ENCODE measurements around the gene POLR2L. TPM values are rescaled to one million over a fixed set of nuclear protein-coding genes. Genes with fewer than 3 reads are reported as not detected.

POLR2L gene
- total RNA-seq, 4 donors from 2014 or later, result 71.7 to 140 (median 110) TPM

DNA sequence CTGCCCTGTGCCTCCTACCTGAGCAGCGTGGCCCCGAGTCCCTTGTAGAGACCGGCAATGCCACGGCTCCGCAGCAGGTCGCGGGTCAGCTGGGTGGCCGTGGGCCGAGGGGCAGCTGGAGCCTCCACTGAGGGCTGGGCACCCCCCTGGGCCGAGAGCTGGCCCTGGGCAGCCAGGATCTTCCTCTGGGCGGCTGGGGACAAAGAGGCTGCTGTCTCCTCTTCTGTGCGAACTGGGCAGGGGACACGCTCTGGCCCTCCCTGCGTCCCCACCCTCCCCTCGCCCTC, 49.9 kb downstream of the POLR2L start:
- no peak for DNase-seq (ENCODE audit: low spot score in 2 of 2)
- H3K27me3 ChIP-seq, result peaks cover 0 to 33% of the 10 kb centered on the region in 2 donors
- H3K4me1 ChIP-seq, result peaks cover 0 to 39% (median 18%) of the 10 kb centered on the region in 4 donors
- no peak for TF ChIP-seq EP300 (IDR thresholded peaks at IDR 0.05)
- no peak for TF ChIP-seq POLR2A (IDR thresholded peaks at IDR 0.05)
- TF ChIP-seq, protein P1, sequence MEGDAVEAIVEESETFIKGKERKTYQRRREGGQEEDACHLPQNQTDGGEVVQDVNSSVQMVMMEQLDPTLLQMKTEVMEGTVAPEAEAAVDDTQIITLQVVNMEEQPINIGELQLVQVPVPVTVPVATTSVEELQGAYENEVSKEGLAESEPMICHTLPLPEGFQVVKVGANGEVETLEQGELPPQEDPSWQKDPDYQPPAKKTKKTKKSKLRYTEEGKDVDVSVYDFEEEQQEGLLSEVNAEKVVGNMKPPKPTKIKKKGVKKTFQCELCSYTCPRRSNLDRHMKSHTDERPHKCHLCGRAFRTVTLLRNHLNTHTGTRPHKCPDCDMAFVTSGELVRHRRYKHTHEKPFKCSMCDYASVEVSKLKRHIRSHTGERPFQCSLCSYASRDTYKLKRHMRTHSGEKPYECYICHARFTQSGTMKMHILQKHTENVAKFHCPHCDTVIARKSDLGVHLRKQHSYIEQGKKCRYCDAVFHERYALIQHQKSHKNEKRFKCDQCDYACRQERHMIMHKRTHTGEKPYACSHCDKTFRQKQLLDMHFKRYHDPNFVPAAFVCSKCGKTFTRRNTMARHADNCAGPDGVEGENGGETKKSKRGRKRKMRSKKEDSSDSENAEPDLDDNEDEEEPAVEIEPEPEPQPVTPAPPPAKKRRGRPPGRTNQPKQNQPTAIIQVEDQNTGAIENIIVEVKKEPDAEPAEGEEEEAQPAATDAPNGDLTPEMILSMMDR (IDR thresholded peaks at IDR 0.05), result no peak
- 64 to 66% methylated on average over 8 to 9 of the region's 15 CpGs for WGBS, 2 donors
- H3K36me3 ChIP-seq, result peaks cover 0 to 41% (median 0%) of the 10 kb centered on the region in 3 donors
- H3K4me3 ChIP-seq, result no peak overlapping the region
- no peaks in the 10 kb centered on the region for H3K9me3 ChIP-seq
- H3K27ac ChIP-seq, result no peak overlapping the region

DNA sequence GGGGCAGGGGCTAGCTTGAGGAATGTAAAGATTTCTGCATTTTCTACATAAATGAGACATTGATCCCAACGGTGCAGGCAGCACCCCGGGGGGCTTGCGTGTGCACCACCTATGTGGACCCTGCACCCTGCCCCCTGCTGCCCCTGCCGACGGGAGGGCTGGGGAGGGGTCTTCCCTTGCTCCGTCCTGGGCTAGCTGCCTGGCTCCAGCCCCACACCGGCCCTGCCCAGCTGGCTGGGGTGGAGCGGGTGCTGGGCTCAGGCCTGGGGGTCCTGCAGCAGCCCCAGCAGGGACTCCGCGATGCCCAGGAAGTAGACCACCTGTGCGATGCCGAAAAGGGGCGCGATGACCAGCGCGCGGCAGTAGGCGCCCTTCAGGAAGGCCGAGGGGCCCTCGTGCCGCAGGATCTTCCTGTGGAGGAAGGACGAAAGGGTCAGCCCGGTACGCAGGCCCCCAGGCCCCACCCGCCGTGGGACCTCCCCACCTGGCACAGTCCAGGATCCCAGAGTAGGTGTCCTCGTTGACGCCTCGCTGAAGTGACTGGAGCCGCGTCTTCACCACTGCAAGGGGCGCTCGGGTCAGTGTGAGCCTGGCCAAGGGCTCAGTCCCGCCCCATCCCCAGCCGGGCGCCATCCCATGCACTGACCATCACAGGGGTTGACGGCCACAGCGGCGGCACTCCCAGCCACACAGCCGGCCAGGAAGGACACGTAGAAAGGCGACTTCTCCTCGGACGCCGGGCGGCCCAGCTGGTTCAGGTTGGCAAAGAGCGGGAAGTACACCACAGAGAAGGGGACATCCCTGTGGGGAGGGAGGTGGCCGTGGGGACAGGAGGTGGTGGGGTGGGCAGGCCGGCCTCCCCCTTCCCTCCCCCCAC, 50.4 kb downstream of the POLR2L start:
- peaks cover 0 to 35% (median 17%) of the 10 kb centered on the region in 4 donors for H3K4me1 ChIP-seq
- DNase-seq (ENCODE audit: low spot score in 2 of 2), result no peak
- no peak overlapping the region for H3K4me3 ChIP-seq
- no peak overlapping the region for H3K27ac ChIP-seq
- peaks cover 0 to 46% (median 0%) of the 10 kb centered on the region in 3 donors for H3K36me3 ChIP-seq
- H3K27me3 ChIP-seq, result peaks cover 0 to 33% of the 10 kb centered on the region in 2 donors
- H3K9me3 ChIP-seq, result no peaks in the 10 kb centered on the region
- TF ChIP-seq EP300 (IDR thresholded peaks at IDR 0.05), result no peak
- TF ChIP-seq, protein P1 (IDR thresholded peaks at IDR 0.05), result no peak
- no peak for TF ChIP-seq POLR2A (IDR thresholded peaks at IDR 0.05)
- 90 to 94% methylated on average over 40 to 47 of the region's 49 CpGs for WGBS, 2 donors

DNA sequence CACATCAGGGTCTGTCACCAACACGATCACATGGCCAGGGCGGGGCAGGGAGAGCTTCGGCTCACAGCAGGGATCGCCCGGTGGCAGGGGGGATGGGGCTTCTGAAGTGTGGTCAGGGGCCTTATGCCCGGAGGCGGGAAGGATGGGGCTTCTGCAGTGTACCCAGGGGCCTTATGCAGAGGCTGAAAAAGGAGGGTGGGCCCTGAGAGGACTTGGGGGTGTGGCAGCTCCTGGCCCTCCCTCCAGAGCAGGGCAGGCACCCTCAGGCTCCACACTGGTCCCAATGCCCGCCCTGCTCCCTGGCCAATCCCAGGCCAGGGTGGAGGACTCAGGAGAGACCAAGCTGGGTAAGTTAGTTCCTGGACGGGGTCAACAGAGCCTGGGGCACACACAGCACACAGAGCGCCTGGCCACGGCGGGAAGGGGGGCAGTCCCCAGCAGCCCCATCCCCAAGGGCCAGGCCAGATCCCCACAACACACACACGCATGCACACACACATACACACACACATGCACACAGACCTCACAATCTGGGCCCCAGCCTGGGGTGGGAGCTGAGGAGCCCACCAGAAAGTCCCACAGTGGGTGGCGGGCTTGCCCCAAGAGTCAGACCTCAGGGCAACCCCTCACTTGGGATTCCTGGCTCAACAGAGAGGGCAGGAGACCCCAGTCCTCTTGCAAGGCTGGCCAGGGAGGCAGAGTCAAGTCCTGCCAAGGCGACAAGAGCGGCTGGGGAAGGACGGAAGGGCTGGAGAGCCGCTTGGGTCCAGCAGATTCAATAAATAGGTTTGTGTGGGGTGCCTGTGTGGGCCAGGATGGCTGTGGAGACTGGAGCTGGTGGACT, 51.4 kb downstream of the POLR2L start:
- TF ChIP-seq, protein P1 (IDR thresholded peaks at IDR 0.05), result no peak
- TF ChIP-seq POLR2A (IDR thresholded peaks at IDR 0.05) (no peak), EP300 (IDR thresholded peaks at IDR 0.05) (no peak)
- WGBS, 2 donors, result 58 to 71% methylated on average over 16 to 18 of the region's 18 CpGs
- H3K27me3 ChIP-seq, result peaks cover 0 to 33% of the 10 kb centered on the region in 2 donors
- H3K4me3 ChIP-seq, result no peak overlapping the region
- H3K27ac ChIP-seq, result no peak overlapping the region
- H3K4me1 ChIP-seq, result peaks cover 0 to 27% (median 10%) of the 10 kb centered on the region in 4 donors
- DNase-seq (ENCODE audit: low spot score in 2 of 2), result no peak
- H3K36me3 ChIP-seq, result peaks cover 0 to 56% (median 0%) of the 10 kb centered on the region in 3 donors
- no peaks in the 10 kb centered on the region for H3K9me3 ChIP-seq

DNA sequence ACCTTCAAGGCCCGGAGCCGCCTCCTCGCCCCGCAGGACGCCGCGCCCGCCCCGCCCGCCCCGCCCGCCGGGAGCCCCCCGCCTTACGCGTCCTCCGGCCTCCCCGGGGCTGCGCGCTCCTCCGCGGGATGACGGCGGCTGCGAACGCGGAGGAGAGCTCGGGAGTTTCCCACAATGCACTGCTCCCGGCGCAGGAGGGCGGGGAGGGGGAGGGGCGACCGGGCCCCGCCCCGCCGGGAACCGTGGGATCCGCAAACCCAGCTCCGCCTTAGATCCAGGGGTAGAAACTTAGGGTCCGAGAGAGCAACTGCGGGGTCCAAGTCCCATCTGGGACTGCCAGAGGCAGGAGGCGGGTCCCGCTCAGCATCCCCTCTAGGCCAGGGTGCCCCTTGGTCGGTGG, 52.4 kb downstream of the POLR2L start, which contains the start of gene CEND1:
CEND1 (minus strand) TSS at position 148 of the 400 bp plus-strand sequence. CDS start 1,514 bp downstream, outside the sequence.
- TF ChIP-seq POLR2A (IDR thresholded peaks at IDR 0.05) (no peak), EP300 (IDR thresholded peaks at IDR 0.05) (no peak)
- TF ChIP-seq, protein P1 (IDR thresholded peaks at IDR 0.05), result no peak
- no peak for DNase-seq (ENCODE audit: low spot score in 2 of 2)
- Histone ChIP-seq H3K36me3 (peaks cover 0 to 66% (median 0%) of the 10 kb centered on the region in 3 donors), H3K27me3 (peaks cover 0 to 33% of the 10 kb centered on the region in 2 donors), H3K9me3 (no peaks in the 10 kb centered on the region), H3K27ac (no peak within 1 kb of the TSS), H3K4me1 (peaks cover 0 to 17% (median under 1%) of the 10 kb centered on the region in 4 donors), H3K4me3 (no peak within 1 kb of the TSS)
- WGBS, 2 donors, result 0 to 9% methylated on average over 1 to 19 of the region's 44 CpGs

Small RNA genes lying within 50 kb of the gene (small RNA-seq; reads per million reads assigned to genes)
- not detected for gene SNORA52

Other genes starting within 250 kb of the POLR2L start
- gene IRF7, start 226.6 kb downstream of the POLR2L start, total RNA-seq, result 10 to 100 TPM in 3 of 4 donors, 1 to 10 TPM in 1; 9.0 to 37.7 (median 27.5) TPM
- gene CDHR5, start 217.6 kb downstream of the POLR2L start, total RNA-seq, result not detected
- not detected for gene SCT, start 215.3 kb downstream of the POLR2L start, total RNA-seq
- 1 to 10 TPM in 1 of 4 donors, under 1 TPM in 2, not detected in 1; 0.84 to 2.5 (median 0.90) TPM for gene DRD4, start 205.3 kb downstream of the POLR2L start, total RNA-seq
- gene DEAF1, start 147.3 kb downstream of the POLR2L start, total RNA-seq, result 10 to 100 TPM; 31.6 to 54.3 (median 41.2) TPM
- gene TMEM80, start 146.7 kb downstream of the POLR2L start, total RNA-seq, result 10 to 100 TPM; 15.3 to 43.9 (median 38.1) TPM
- gene EPS8L2, start 136.3 kb downstream of the POLR2L start, total RNA-seq, result 10 to 100 TPM; 29.1 to 48.0 (median 32.7) TPM
- gene TALDO1, start 95.1 kb downstream of the POLR2L start, total RNA-seq, result 100 to 1,000 TPM; 203 to 323 (median 241) TPM
- 10 to 100 TPM; 22.1 to 41.4 (median 27.3) TPM for gene GATD1, start 65.0 kb downstream of the POLR2L start, total RNA-seq
- gene CEND1, start 52.4 kb downstream of the POLR2L start, total RNA-seq, result not detected
- 10 to 100 TPM in 2 of 4 donors, 1 to 10 TPM in 2; 8.0 to 17.5 (median 10.0) TPM for gene SLC25A22, start 44.2 kb downstream of the POLR2L start, total RNA-seq
- 10 to 100 TPM; 32.2 to 67.5 (median 35.9) TPM for gene PIDD1, start 37.3 kb downstream of the POLR2L start, total RNA-seq
- 100 to 1,000 TPM; 404 to 765 (median 584) TPM for gene RPLP2, start 32.6 kb downstream of the POLR2L start, total RNA-seq
- 100 to 1,000 TPM; 136 to 314 (median 187) TPM for gene PNPLA2, start 23.6 kb downstream of the POLR2L start, total RNA-seq
- gene CRACR2B, start 14.6 kb downstream of the POLR2L start, total RNA-seq, result 10 to 100 TPM in 3 of 4 donors, 1 to 10 TPM in 1; 7.1 to 19.7 (median 16.8) TPM
- gene CD151, start 9.6 kb downstream of the POLR2L start, total RNA-seq, result 100 to 1,000 TPM; 264 to 309 (median 281) TPM
- 100 to 1,000 TPM; 139 to 256 (median 221) TPM for gene TSPAN4, start 323 bp upstream of the POLR2L start, total RNA-seq
- gene CHID1, start 68.3 kb upstream of the POLR2L start, total RNA-seq, result 10 to 100 TPM; 47.9 to 83.4 (median 65.8) TPM
- 100 to 1,000 TPM in 1 of 4 donors, 10 to 100 TPM in 3; 70.8 to 136 (median 90.3) TPM for gene AP2A2, start 83.3 kb upstream of the POLR2L start, total RNA-seq
- gene MUC6, start 194.2 kb upstream of the POLR2L start, total RNA-seq, result 1 to 10 TPM in 1 of 4 donors, under 1 TPM in 2, not detected in 1; under 0.01 to 2.7 (median under 0.01) TPM
- gene MUC2, start 232.3 kb upstream of the POLR2L start, total RNA-seq, result not detected